ENCODE data around the gene SLC6A16. TPM values are rescaled to one million over a fixed set of nuclear protein-coding genes. Genes with fewer than 3 reads are reported as not detected.
"Not testable (repeated sequence)": the region's sequence is repeated elsewhere in the genome, so short reads cannot be mapped to it uniquely, and the experiment has no call there.

SLC6A16 gene
- polyA plus RNA-seq, 1 donor from 2014 or later: 11.6 TPM

DNA sequence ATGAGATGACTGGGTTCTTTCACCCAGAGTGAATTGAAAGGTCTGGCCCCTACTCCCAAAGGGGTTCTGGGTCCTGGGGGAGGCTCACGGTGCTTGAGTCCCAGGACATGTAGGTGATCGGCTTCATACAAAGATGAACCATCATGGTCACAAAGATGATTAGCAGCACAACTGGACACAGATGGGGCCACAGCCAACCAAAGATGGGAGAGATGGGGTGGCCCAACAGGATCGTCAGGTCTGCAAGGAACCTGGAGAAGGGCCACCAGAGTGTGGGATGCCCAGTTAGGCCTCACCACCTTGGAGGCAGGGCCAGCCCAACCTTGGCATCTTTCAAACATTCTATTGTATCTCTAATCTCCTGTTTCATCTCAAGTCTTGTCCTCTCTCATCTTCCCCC lies 34.5 kb downstream of the SLC6A16 start:
- peaks cover 0 to 2% (median 0%) of the 10 kb centered on the region in 3 donors for H3K9me3 Mint-ChIP-seq
- H3K36me3 Mint-ChIP-seq: peaks cover 9% of the 10 kb centered on the region
- H3K27ac Mint-ChIP-seq: no peak overlapping the region
- H3K27me3 Mint-ChIP-seq: no peaks in the 10 kb centered on the region
- H3K4me1 Mint-ChIP-seq: peaks cover 1 to 5% (median 3%) of the 10 kb centered on the region in 3 donors
- H3K4me3 Mint-ChIP-seq: no peak overlapping the region

DNA sequence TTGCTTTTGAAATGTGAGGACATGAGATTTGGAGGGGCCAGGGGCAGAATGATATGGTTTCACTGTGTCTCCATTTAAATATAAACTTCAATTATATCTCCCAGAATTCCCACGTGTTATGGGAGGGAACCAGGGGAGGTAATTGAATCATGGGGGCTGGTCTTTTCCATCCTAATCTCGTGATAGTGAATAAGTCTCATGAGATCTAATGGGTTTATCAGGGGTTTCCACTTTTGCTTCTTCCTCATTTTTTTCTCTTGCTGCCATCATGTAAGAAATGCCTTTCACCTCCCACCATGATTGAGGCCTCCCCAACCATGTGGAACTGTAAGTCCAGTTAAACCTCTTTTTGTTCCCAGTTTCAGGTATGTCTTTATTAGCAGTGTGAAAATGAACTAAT lies 35.7 kb downstream of the SLC6A16 start:
- not testable (repeated sequence) for H3K9me3 Mint-ChIP-seq, H3K36me3 Mint-ChIP-seq, H3K4me1 Mint-ChIP-seq, H3K27ac Mint-ChIP-seq, H3K27me3 Mint-ChIP-seq
- peak overlapping the region in 1 of 4 donors; percentile 52 for H3K4me3 Mint-ChIP-seq

DNA sequence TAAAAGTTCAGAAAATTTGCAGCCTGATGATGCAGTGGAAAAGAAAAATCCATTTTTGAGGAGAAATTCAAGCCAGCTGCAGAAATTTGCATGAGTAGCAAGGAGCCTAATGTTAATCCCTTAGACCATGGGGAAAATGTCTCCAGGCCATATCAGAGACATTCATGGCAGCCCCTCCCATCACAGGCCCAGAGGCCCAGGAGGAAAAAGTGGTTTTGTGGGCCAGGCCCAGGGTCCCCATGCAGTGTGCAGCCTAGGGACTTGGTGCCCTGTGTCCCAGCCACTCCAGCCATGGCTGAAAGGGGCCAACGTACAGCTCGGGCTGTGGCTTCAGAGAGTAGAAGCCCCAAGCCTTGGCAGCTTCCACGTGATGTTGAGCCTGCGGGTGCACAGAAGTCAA lies 36.8 kb downstream of the SLC6A16 start:
- not testable (repeated sequence) for H3K27me3 Mint-ChIP-seq, H3K27ac Mint-ChIP-seq, H3K4me3 Mint-ChIP-seq, H3K4me1 Mint-ChIP-seq, H3K36me3 Mint-ChIP-seq, H3K9me3 Mint-ChIP-seq

DNA sequence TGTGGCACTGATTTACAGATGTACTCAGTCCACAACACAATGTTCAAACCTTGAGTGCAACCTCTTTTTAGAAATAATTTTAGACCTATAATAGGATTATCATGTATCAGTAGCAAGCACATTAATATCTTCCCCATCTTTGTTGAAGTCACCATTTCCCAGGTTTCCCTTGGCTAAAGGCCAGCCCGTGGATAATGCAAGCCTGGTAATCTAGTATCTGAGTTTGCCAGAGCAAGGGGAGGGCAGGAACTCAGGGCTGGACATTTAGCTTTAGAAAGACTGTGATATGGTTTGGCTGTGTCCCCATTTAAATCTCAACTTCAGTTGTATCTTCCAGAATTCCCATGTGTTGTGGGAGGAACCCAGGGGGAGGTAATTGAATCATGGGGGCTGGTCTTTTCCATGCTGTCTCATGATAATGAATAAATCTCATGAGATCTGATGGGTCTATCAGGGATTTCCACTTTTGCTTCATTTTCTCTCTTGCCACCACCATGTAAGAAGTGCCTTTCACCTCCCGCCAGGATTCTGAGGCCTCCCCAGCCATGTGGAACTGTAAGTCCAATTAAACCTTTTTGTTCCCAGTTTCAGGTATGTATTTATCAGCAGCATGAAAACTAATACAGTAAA lies 37.7 kb downstream of the SLC6A16 start:
- peaks cover 2% of the 10 kb centered on the region for H3K27me3 Mint-ChIP-seq
- H3K4me3 Mint-ChIP-seq: no peak overlapping the region
- H3K4me1 Mint-ChIP-seq: peaks cover 0 to 5% (median 1%) of the 10 kb centered on the region in 3 donors
- H3K27ac Mint-ChIP-seq: no peak overlapping the region
- peaks cover 0 to 2% (median 0%) of the 10 kb centered on the region in 3 donors for H3K9me3 Mint-ChIP-seq
- H3K36me3 Mint-ChIP-seq: peaks cover 6% of the 10 kb centered on the region

DNA sequence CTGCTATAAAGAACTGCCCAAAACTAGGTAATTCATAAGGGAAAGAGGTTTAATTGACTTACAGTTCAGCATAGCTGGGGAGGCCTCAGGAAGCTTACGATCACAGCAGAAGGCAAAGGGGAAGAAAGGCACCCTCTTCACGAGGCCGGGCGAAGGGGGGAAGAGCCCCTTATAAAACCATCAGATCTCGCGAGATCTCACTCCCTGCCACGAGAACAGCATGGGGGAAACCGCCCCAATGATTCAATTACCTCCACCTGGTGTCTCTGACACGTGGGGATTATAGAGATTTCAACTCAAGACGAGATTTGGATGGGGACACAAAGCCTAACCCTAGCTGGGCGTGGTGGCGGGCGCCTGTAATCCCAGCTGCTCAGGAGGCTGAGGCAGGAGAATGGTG lies 42.8 kb downstream of the SLC6A16 start:
- H3K9me3 Mint-ChIP-seq: no peaks in the 10 kb centered on the region
- peaks cover 1% of the 10 kb centered on the region for H3K36me3 Mint-ChIP-seq
- no peaks in the 10 kb centered on the region for H3K4me1 Mint-ChIP-seq
- H3K27ac Mint-ChIP-seq: peak overlapping the region in 1 of 3 donors; percentile 16
- H3K27me3 Mint-ChIP-seq: peaks cover 5% of the 10 kb centered on the region
- H3K4me3 Mint-ChIP-seq: no peak overlapping the region

DNA sequence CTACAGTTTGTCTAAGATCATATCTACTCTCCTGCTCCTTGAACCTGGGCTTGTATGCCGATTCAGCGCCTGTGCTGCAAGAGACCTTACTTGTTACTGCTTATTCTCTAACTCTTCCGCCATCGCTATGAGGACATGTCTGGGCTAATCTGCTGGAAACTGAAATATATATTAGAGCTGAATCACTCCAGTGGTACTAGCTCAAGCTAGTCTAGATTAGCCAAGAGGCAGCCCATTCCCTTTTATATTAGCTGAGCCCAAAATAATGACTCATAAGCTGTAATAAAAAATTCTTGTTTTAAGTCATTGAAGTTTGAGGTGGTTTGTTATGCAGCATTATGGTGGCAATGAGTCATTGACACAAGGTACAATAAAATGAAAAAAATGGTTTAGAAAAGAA lies 52.8 kb downstream of the SLC6A16 start:
- Mint-ChIP-seq H3K36me3 (peaks cover 1% of the 10 kb centered on the region), H3K9me3 (peaks cover 0 to 13% (median 10%) of the 10 kb centered on the region in 3 donors), H3K4me3 (no peak overlapping the region), H3K27me3 (peaks cover 6% of the 10 kb centered on the region), H3K27ac (no peak overlapping the region), H3K4me1 (no peaks in the 10 kb centered on the region)

DNA sequence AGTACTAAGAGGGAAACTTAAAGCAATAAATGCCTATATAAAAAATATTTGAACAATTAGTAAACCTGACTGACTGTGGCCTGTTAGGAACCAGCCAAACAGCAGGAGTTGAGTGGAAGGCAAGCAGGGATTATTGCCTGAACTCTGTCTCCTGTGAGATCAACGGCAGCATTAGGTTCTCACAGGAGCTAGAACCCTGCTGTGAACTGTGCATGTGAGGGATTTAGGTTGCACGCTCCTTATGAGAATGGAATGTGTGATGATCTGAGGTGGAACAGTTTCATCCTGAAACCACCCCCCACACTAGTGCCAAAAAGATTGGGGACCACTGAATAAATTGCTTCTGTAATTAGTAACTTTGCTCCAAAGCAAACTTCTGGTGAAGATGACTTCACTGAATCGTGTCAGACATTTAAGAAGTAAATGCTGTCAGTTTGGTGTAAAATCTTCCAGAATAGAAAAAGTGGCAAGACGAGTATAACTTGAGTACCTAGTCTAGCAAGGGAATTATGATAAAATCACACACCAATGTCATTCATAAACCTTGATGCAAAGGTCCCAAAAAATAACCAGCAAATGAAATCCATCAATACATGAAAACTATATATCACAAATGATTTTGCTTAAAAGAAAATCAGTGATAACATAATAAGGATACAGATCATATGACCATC lies 53.8 kb downstream of the SLC6A16 start:
- Mint-ChIP-seq H3K36me3 (peaks cover 1% of the 10 kb centered on the region), H3K27me3 (peaks cover 6% of the 10 kb centered on the region), H3K4me1 (peaks cover 0 to 7% (median 2%) of the 10 kb centered on the region in 3 donors), H3K4me3 (no peak overlapping the region), H3K27ac (no peak overlapping the region), H3K9me3 (peaks cover 2 to 19% (median 13%) of the 10 kb centered on the region in 3 donors)

DNA sequence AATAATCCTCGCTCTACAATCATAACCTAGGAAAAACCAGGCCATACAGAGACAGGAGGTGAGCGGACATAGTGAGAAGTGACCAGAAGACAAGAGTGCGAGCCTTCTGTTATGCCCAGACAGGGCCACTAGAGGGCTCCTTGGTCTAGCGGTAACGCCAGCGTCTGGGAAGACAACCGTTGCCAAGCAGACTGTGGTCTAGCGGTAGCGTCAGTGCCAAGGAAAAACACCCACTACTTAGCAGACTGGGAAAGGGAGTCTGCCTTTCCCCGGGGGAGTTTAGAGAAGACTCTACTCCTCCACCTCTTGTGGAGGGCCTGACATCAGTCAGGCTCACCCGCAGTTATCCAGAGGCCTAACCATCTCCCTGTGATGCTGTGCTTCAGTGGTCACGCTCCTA lies 58.6 kb downstream of the SLC6A16 start:
- not testable (repeated sequence) for H3K4me1 Mint-ChIP-seq, H3K27me3 Mint-ChIP-seq, H3K36me3 Mint-ChIP-seq, H3K27ac Mint-ChIP-seq
- peaks cover 2 to 27% (median 18%) of the 10 kb centered on the region in 3 donors for H3K9me3 Mint-ChIP-seq
- peak overlapping the region in 1 of 4 donors; percentile 60 for H3K4me3 Mint-ChIP-seq

DNA sequence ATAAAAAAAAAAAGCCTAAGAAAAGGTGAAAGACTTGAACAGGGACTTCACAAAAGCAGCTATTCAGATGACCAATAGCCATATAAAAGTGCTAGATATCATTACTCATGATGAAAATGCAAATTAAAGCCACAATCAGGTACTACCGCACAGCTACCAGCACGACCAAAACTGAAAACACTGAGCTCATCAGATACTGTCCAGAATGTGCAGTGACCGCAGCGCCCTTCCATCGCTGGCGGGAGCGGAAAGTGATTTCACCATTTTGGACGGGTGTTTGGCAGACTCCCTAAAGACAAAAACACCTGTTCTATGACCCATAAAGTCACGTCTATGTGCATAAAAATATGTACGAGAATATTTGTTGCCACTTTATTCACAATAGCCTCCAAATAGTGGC lies 60.7 kb downstream of the SLC6A16 start:
- Mint-ChIP-seq H3K9me3 (peaks cover 2 to 31% (median 15%) of the 10 kb centered on the region in 3 donors), H3K4me1 (peaks cover 0 to 9% (median 4%) of the 10 kb centered on the region in 3 donors), H3K36me3 (peaks cover 3% of the 10 kb centered on the region), H3K27ac (peak overlapping the region in 1 of 3 donors; percentile 27), H3K27me3 (peaks cover 5% of the 10 kb centered on the region), H3K4me3 (no peak overlapping the region)

DNA sequence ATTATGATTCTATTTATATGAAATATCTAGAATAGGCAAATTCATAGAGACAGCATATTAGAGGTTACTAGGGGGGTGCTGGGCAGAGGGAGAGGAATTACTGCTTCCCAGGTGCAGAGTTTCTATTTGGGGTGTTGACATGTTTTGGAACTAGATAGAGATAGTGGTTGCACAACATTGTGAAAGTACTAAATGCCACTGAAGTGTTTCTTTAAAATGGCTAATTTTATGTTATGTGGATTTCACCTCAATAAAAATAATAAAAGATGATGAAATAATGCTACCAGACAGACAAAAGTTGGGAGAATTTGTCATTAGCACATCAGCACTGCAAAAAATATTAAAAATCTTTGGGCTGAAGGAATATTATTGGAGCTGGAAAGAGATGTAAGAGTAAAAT lies 63.4 kb downstream of the SLC6A16 start:
- Mint-ChIP-seq H3K4me1 (peaks cover 0 to 6% (median 4%) of the 10 kb centered on the region in 3 donors), H3K36me3 (peaks cover 4% of the 10 kb centered on the region), H3K27me3 (peaks cover 12% of the 10 kb centered on the region), H3K4me3 (no peak overlapping the region), H3K9me3 (peaks cover 4 to 38% (median 15%) of the 10 kb centered on the region in 3 donors), H3K27ac (no peak overlapping the region)

DNA sequence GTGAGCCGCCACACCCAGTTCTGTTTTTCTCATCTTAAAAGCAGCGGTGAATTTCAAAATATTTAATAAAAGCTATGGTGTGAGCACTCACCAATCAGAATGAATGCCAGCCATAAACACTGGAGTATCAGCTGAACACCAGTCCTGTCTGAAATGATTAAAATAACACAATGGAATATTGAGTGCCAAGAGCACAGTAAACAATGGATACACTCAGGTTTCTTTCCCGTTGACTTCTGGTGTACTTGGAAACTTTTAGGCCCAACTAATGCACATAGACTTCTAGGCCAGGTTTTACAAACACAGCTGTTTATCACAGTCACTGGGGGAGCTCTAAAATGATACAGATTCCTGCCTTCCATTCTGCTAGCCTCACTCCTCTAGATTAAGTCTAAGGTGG lies 68.3 kb downstream of the SLC6A16 start:
- Mint-ChIP-seq H3K27me3 (peaks cover 26% of the 10 kb centered on the region), H3K9me3 (peaks cover 4 to 30% (median 12%) of the 10 kb centered on the region in 3 donors), H3K4me3 (no peak overlapping the region), H3K4me1 (no peaks in the 10 kb centered on the region), H3K36me3 (peaks cover 4% of the 10 kb centered on the region), H3K27ac (no peak overlapping the region)

DNA sequence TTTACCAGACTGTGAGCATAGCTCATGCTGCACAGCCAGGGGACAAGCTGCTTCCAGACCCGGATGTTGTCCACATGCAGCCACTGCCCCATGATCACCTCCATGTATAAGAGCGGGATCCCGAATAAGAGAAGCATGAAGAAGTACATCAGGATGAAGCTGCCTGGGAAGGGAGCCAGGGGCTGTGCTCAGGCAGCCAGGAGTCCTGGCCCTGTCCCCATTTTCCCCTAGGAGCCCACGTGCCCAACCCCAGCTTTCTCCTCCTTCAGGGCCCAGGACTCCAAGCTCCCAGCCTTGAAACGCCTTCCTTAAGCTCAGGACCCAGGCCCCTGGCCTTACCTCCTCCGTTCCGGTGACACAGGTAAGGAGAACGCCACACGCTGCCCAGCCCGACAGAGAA lies 69.3 kb downstream of the SLC6A16 start:
- Mint-ChIP-seq H3K4me3 (no peak overlapping the region), H3K4me1 (no peaks in the 10 kb centered on the region), H3K27me3 (peaks cover 31% of the 10 kb centered on the region), H3K9me3 (peaks cover 4 to 27% (median 10%) of the 10 kb centered on the region in 3 donors), H3K27ac (no peak overlapping the region), H3K36me3 (peaks cover 4% of the 10 kb centered on the region)

DNA sequence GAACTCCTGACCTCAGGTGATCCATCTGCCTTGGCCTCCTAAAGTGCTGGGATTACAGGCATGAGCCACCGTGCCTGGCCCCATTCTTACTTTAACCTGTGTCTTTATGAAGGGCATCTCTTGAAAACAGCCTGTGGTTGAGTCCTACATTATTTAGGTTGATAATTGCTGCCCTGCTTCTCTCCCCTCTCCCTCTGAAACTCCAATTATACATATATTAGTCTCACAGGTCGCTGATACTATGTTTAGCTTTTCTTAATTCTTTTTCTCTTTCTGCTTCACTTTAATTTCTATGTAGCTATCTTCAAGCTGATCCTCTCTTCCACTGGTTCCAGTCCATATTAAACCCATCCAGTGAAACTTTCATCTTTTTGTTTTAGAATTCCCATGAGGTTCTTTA lies 75.1 kb downstream of the SLC6A16 start:
- Mint-ChIP-seq H3K4me1 (no peaks in the 10 kb centered on the region), H3K36me3 (no peaks in the 10 kb centered on the region), H3K4me3 (no peak overlapping the region), H3K27me3 (peaks cover 25% of the 10 kb centered on the region), H3K27ac (peak overlapping the region in 1 of 3 donors; percentile 39), H3K9me3 (no peaks in the 10 kb centered on the region)

DNA sequence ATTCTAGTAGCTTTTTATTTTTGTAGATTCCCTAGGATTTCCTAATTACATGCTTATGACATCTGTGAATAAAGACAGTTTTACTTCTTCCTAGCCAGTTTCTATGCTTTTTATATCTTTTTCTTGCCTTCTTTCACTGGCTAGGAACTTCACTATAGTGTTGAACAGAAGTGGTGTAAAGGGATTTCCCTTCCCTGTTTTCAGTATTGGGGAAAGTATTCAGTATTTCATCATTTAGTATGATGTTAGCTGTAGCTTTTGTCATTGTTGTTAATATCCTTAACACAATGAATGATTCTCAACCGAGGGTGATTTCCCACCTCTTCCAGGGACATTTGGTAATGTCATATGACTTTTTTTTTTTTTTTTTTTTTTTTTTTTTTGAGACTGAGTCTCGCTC lies 77.3 kb downstream of the SLC6A16 start:
- H3K9me3 Mint-ChIP-seq: no peaks in the 10 kb centered on the region
- H3K36me3 Mint-ChIP-seq: no peaks in the 10 kb centered on the region
- H3K27ac Mint-ChIP-seq: no peak overlapping the region
- H3K4me1 Mint-ChIP-seq: peaks cover 0 to 1% (median 0%) of the 10 kb centered on the region in 3 donors
- H3K27me3 Mint-ChIP-seq: peaks cover 20% of the 10 kb centered on the region
- no peak overlapping the region for H3K4me3 Mint-ChIP-seq

DNA sequence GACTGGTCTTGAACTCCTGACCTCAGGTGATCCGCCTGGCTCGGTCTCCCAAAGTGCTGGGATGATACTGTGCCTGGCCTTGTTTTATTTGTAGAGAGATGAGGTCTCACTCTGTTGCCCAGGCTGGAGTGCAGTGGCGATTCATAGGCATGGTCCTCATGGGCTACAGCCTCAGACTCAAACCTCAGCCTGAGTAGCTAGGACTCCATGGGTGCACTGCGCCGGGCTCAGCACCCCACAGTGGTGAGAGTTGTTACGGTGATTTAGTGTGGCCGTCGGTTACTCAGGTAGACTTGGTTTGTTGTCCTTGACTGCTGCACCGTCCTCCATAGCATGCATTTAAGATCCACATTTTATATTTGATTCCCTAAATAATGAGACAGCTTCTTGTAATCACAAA lies 80.7 kb downstream of the SLC6A16 start:
- Mint-ChIP-seq H3K4me3 (no peak overlapping the region), H3K36me3 (no peaks in the 10 kb centered on the region), H3K27me3 (no peaks in the 10 kb centered on the region), H3K27ac (no peak overlapping the region), H3K9me3 (no peaks in the 10 kb centered on the region), H3K4me1 (peaks cover 0 to 1% (median 0%) of the 10 kb centered on the region in 3 donors)

DNA sequence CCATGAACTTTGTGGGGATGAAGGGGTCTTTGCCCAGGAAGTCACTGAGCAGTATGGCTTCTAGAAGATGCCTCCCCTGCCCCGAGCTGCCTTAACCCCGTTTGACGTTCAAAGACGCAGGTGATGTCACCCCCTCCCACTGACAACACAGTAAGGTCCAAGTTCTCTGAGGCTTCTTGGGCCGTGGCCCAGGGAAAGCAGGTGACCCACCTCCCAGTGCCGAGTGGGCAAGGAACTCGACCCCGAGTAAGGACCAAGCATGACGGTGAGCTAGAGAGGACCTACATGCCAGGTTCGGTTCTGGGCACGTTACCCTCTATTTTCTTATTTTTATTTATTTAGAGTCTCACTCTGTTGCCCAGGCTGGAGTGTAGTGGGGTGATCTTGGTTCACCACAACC lies 81.3 kb downstream of the SLC6A16 start:
- Mint-ChIP-seq H3K4me3 (no peak overlapping the region), H3K27me3 (peaks cover 3% of the 10 kb centered on the region), H3K4me1 (peaks cover 0 to 1% (median 0%) of the 10 kb centered on the region in 3 donors), H3K9me3 (no peaks in the 10 kb centered on the region), H3K36me3 (no peaks in the 10 kb centered on the region), H3K27ac (no peak overlapping the region)
